ENCODE results near the gene OPN1LW. TPM values are rescaled to one million over a fixed set of nuclear protein-coding genes. Genes with fewer than 3 reads are reported as not detected.

OPN1LW gene
- total RNA-seq, 1 experiment from 2014 or later = not detected

DNA sequence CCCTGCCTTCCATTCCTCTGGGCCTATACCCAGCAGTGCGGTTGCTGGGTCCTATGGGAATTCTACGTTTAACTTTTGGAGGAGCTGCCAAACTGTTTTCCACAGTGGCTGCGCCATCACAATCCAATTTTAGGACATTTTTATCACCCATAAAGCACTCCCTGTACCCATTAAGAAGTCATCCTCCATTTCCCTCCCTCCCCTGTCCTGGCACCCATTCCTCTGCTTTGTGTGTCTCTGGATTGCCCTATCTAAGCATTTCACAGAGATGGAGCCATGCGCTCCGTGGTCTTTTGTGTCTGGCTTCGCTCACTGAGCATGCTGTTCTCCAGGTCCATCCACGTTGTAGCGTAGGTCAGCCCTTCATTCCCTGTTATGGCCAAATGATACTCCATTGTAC is 1.7 kb upstream of the OPN1LW start:
- RAD21 ChIA-PET (ENCODE audit: low non-redundant PET in 1 of 2, low total read pairs in 2 of 2, uncharacterized antibody in 2 of 2, unreplicated experiment in 2 of 2) = no interaction called here
- BruUV-seq (replicated peaks) = no TSS peak
- no peaks in the 10 kb centered on the region for H3K27me3 ChIP-seq (ENCODE audit: insufficient read depth, low read length)
- no peak overlapping the region for H3K27ac ChIP-seq (ENCODE audit: low read depth, low read length)
- no peaks in the 10 kb centered on the region for H3K4me1 ChIP-seq (ENCODE audit: control insufficient read depth in 1 of 2, insufficient read depth in 2 of 2, low read length in 2 of 2)
- no peaks in the 10 kb centered on the region for H3K79me2 ChIP-seq (ENCODE audit: insufficient read depth, low read length)
- DNase-seq (ENCODE audit: low read depth, low spot score) (no peak), ATAC-seq (no peak)
- intact Hi-C loops (cut with micrococcal nuclease) = no loop called here
- no peak overlapping the region for H3K9ac ChIP-seq (ENCODE audit: low read length)
- H3K4me3 ChIP-seq (replicated peaks in 1 of 2; ENCODE audit: low read depth in 1 of 2, low read length in 2 of 2) = no peak overlapping the region
- H3K36me3 ChIP-seq (ENCODE audit: control insufficient read depth in 1 of 2, insufficient read depth in 2 of 2, low read length in 2 of 2) = no peaks in the 10 kb centered on the region
- TF ChIP-seq TCF7L2 (IDR thresholded peaks at IDR 0.05; ENCODE audit: borderline replicate concordance, extremely low read depth, insufficient read depth, insufficient read length) (no peak), ZFX (IDR thresholded peaks at IDR 0.05) (no peak), POLR2AphosphoS5 (IDR thresholded peaks at IDR 0.05; ENCODE audit: low read depth, low read length) (no peak), SP1 (IDR thresholded peaks at IDR 0.05; ENCODE audit: low read depth) (no peak), POLR2A (IDR thresholded peaks at IDR 0.05; ENCODE audit: borderline replicate concordance, extremely low read depth, insufficient read depth, insufficient read length) (no peak), SRF (IDR thresholded peaks at IDR 0.05; ENCODE audit: low read depth) (no peak), FOSL1 (IDR thresholded peaks at IDR 0.05; ENCODE audit: low read depth) (no peak), ELF1 (IDR thresholded peaks at IDR 0.05; ENCODE audit: borderline replicate concordance, low read depth) (no peak), EGR1 (IDR thresholded peaks at IDR 0.05; ENCODE audit: low read depth) (no peak), ZNF274 (IDR thresholded peaks at IDR 0.05; ENCODE audit: low read depth, low read length) (no peak)
- TF ChIP-seq, protein P1, sequence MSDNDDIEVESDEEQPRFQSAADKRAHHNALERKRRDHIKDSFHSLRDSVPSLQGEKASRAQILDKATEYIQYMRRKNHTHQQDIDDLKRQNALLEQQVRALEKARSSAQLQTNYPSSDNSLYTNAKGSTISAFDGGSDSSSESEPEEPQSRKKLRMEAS (IDR thresholded peaks at IDR 0.05) = no peak
- TF ChIP-seq, protein P2, sequence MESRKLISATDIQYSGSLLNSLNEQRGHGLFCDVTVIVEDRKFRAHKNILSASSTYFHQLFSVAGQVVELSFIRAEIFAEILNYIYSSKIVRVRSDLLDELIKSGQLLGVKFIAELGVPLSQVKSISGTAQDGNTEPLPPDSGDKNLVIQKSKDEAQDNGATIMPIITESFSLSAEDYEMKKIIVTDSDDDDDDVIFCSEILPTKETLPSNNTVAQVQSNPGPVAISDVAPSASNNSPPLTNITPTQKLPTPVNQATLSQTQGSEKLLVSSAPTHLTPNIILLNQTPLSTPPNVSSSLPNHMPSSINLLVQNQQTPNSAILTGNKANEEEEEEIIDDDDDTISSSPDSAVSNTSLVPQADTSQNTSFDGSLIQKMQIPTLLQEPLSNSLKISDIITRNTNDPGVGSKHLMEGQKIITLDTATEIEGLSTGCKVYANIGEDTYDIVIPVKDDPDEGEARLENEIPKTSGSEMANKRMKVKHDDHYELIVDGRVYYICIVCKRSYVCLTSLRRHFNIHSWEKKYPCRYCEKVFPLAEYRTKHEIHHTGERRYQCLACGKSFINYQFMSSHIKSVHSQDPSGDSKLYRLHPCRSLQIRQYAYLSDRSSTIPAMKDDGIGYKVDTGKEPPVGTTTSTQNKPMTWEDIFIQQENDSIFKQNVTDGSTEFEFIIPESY (IDR thresholded peaks at IDR 0.05; ENCODE audit: extremely low read depth, insufficient replicate concordance, low read length) = no peak
- TF ChIP-seq, protein P3, sequence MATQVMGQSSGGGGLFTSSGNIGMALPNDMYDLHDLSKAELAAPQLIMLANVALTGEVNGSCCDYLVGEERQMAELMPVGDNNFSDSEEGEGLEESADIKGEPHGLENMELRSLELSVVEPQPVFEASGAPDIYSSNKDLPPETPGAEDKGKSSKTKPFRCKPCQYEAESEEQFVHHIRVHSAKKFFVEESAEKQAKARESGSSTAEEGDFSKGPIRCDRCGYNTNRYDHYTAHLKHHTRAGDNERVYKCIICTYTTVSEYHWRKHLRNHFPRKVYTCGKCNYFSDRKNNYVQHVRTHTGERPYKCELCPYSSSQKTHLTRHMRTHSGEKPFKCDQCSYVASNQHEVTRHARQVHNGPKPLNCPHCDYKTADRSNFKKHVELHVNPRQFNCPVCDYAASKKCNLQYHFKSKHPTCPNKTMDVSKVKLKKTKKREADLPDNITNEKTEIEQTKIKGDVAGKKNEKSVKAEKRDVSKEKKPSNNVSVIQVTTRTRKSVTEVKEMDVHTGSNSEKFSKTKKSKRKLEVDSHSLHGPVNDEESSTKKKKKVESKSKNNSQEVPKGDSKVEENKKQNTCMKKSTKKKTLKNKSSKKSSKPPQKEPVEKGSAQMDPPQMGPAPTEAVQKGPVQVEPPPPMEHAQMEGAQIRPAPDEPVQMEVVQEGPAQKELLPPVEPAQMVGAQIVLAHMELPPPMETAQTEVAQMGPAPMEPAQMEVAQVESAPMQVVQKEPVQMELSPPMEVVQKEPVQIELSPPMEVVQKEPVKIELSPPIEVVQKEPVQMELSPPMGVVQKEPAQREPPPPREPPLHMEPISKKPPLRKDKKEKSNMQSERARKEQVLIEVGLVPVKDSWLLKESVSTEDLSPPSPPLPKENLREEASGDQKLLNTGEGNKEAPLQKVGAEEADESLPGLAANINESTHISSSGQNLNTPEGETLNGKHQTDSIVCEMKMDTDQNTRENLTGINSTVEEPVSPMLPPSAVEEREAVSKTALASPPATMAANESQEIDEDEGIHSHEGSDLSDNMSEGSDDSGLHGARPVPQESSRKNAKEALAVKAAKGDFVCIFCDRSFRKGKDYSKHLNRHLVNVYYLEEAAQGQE (IDR thresholded peaks at IDR 0.05; ENCODE audit: low read depth) = no peak
- H3K9me3 ChIP-seq (ENCODE audit: control insufficient read depth in 1 of 2, insufficient read depth in 1 of 2, low read depth in 1 of 2, low read length in 2 of 2) = no peaks in the 10 kb centered on the region
- H3K9me2 ChIP-seq (ENCODE audit: insufficient read depth) = no peaks in the 10 kb centered on the region
- H2AFZ ChIP-seq (ENCODE audit: low read depth, low read length, poor library complexity, severe bottlenecking) = no peak overlapping the region
- CTCF ChIA-PET = no interaction called here
- POLR2A ChIA-PET = no interaction called here
- no peaks in the 10 kb centered on the region for H4K20me1 ChIP-seq (ENCODE audit: insufficient read depth)
- H3K4me2 ChIP-seq (ENCODE audit: low read length) = no peak overlapping the region
